ENCODE measurements around the gene TUBGCP6.

TUBGCP6 gene

DNA sequence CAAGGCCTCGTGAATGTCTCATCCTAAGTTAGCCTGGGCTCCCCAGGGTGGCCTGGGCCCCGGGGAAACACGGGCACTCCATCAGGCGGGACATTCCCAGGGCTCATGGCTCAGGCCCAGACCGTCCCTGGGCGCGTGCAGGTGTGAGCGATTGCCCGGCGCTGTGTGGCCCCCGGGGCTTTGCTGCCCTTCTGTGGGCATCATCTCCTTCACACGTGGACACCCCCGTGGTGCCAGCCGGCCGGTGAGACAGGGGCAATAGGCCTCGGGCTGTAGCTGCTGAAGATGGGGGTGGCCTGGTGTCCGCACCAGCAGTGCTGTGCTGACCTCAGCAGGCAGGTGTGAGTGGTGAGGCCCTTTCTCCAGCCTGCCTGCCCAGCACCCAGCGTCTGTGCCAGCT lies 48.6 kb downstream of the TUBGCP6 start:
- Histone ChIP-seq H3K4me3 (ENCODE audit: low read depth, low read length) (no peak overlapping the region), H3K9me3 (ENCODE audit: control insufficient read depth, insufficient read depth, low read length) (no peaks in the 10 kb centered on the region), H3K36me3 (ENCODE audit: control insufficient read depth, insufficient read depth, low read length) (peaks cover 48% of the 10 kb centered on the region), H3K9ac (ENCODE audit: low read depth, low read length) (no peak overlapping the region), H3K27me3 (ENCODE audit: control insufficient read depth, insufficient read depth, low read length) (no peaks in the 10 kb centered on the region), H3K4me1 (ENCODE audit: control insufficient read depth, insufficient read depth, low read length) (0 out of 2 replicates have a peak, but pooled peaks cover 6% of the 10 kb centered on the region), H3K27ac (ENCODE audit: low read depth, low read length) (no peak overlapping the region)

DNA sequence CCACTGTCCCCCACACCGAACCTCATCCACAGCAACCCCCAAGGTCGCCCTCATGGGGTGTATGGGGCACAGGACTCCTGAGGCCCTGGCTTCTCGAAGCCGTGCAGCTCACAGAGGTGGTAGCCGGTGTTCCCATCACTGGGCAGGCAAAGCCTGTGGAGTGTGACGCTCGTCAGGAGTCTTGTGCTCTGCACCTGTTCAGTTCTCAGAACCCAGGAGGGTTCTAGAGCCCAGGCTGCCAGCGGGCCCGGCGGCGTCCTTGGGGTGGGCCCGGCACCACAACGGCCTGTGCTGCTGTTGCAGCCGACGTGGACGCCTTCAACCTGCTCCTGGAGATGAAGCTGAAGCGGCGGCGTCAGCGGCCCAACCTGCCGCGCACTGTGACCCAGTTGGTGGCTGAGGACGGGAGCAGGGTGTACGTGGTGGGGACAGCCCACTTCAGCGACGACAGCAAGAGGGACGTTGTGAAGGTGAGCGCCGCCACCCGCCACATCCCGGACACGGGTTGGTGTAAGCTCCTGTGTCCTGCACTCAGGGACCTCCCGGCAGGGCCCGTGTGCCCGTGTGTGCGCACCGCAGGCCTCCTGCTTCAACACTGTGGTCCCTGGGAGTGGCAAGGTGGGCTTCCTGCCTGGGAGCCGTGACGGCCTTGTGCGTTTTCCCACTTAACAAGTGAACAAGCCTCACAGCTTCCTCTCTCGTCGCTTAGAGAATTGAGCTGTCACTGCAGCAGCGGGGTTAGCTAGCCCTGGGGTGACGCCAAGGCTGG lies 50.6 kb downstream of the TUBGCP6 start:
- H3K9ac ChIP-seq (ENCODE audit: low read depth, low read length): no peak overlapping the region
- peaks cover 50% of the 10 kb centered on the region for H3K36me3 ChIP-seq (ENCODE audit: control insufficient read depth, insufficient read depth, low read length)
- peaks cover 5% of the 10 kb centered on the region; the same call in 1 of the 2 replicates for H3K4me1 ChIP-seq (ENCODE audit: control insufficient read depth, insufficient read depth, low read length)
- H3K27me3 ChIP-seq (ENCODE audit: control insufficient read depth, insufficient read depth, low read length): no peaks in the 10 kb centered on the region
- H3K9me3 ChIP-seq (ENCODE audit: control insufficient read depth, insufficient read depth, low read length): no peaks in the 10 kb centered on the region
- H3K27ac ChIP-seq (ENCODE audit: low read depth, low read length): no peak overlapping the region
- H3K4me3 ChIP-seq (ENCODE audit: low read depth, low read length): no peak overlapping the region

DNA sequence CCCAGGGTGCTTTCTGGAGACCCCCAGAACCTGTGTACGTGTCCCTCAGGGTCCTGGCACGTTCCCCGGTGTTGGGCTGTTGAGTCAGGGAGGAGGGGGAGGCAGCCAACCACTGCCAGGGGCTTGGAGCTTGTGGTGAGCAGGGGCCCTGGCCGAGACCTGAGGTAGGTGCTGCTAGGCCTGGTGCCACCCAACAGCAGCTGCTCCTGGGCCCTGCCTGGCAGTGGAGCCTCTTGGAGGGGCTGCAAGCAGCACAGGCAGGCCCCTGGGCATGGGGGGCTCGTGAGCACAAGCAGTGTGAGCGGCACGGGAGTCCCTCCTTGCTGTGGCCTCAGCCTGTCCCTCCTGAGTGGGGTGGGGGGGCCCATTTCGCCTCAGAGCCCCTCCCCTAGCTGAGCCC lies 51.2 kb downstream of the TUBGCP6 start:
- no peak overlapping the region for H3K4me3 ChIP-seq (ENCODE audit: low read depth, low read length)
- peaks cover 50% of the 10 kb centered on the region for H3K36me3 ChIP-seq (ENCODE audit: control insufficient read depth, insufficient read depth, low read length)
- no peak overlapping the region for H3K27ac ChIP-seq (ENCODE audit: low read depth, low read length)
- no peaks in the 10 kb centered on the region for H3K9me3 ChIP-seq (ENCODE audit: control insufficient read depth, insufficient read depth, low read length)
- no peak overlapping the region for H3K9ac ChIP-seq (ENCODE audit: low read depth, low read length)
- H3K27me3 ChIP-seq (ENCODE audit: control insufficient read depth, insufficient read depth, low read length): no peaks in the 10 kb centered on the region
- peaks cover 5% of the 10 kb centered on the region; the same call in 1 of the 2 replicates for H3K4me1 ChIP-seq (ENCODE audit: control insufficient read depth, insufficient read depth, low read length)

DNA sequence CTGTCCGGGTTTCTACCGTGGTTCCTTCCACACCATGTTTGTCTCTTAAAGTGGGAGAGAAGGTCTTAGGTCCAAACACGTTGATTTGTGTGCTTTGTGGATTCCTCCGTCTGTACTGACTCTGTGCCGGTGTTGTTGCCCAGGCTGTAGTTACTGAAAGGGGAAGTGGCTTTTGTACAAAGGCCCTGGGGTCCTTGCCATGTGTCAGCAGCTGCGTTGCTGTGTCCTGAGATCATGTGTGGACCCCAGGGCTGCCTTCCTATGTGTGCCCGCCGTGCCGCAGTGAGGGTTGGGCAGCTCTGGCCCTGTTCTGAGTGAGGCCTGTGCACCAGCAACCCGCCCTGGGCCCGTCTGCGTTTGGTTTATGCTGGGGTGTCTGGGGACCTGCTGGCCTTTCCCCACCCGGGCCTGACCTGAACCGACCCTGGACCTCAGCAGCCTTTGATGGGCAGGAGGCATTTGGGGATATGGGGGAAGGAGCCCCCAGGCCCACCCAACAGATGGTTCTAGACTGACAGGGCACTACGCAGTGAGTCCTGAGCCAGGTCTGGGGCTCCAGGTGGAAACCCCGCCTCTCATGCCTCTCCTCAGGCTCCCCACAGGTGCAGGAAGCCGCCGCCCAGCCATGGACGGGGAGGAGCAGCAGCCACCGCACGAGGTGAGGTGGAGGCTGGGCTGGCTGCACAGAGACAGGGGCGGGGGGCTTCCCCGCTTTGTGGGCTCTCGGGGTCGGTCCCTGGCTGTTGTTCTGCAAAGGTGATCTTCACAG lies 52.2 kb downstream of the TUBGCP6 start:
- Histone ChIP-seq H3K36me3 (ENCODE audit: control insufficient read depth, insufficient read depth, low read length) (peaks cover 46% of the 10 kb centered on the region), H3K4me3 (ENCODE audit: low read depth, low read length) (no peak overlapping the region), H3K4me1 (ENCODE audit: control insufficient read depth, insufficient read depth, low read length) (peaks cover 5% of the 10 kb centered on the region; the same call in 1 of the 2 replicates), H3K27me3 (ENCODE audit: control insufficient read depth, insufficient read depth, low read length) (no peaks in the 10 kb centered on the region), H3K27ac (ENCODE audit: low read depth, low read length) (no peak overlapping the region), H3K9me3 (ENCODE audit: control insufficient read depth, insufficient read depth, low read length) (no peaks in the 10 kb centered on the region), H3K9ac (ENCODE audit: low read depth, low read length) (no peak overlapping the region)

DNA sequence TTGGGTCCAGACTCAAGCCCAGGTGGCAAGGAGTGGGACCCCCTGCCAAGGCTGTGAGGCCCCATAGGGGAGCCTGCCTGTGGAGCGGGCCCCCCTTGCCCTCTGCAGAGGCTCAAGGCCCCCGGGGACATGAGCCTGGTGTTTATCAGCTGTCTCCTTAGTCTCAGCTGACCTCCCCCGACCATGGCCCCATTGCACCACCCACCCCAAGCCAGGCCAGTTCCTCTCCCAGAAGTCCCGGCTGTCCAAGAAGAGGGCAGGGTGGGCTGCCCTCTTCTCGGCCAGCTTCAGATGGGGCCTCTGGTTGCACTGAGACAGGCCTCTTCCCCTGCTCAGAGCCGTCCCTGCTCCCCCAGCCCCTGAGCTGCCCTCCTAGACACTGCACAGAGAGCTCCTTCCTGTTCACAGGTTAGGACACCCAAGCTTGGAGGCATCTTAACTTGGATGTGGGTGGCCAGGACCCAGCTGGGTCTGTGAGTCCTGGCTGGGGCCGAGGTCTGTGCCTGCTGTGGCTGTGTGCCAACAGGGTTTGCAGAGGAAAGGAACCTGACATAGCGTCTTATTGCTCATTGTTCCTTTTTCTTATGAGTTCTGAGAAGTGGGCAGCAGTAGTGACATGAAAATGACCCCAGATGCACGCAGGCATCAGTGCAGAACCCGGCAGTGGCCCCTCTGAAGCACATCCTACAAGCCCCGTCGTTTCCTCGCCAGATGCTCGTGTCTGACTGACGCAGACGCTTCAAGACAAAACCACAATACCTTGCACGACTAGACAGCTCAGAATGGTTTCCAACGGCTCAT lies 53.7 kb downstream of the TUBGCP6 start:
- Histone ChIP-seq H3K36me3 (ENCODE audit: control insufficient read depth, insufficient read depth, low read length) (peaks cover 34% of the 10 kb centered on the region), H3K4me3 (ENCODE audit: low read depth, low read length) (peak overlapping the region; percentile 8; the same call in 1 of the 2 replicates), H3K27me3 (ENCODE audit: control insufficient read depth, insufficient read depth, low read length) (no peaks in the 10 kb centered on the region), H3K9me3 (ENCODE audit: control insufficient read depth, insufficient read depth, low read length) (no peaks in the 10 kb centered on the region), H3K9ac (ENCODE audit: low read depth, low read length) (0 out of 2 replicates have a peak overlapping the region, but pooled peaks have one; percentile 19), H3K4me1 (ENCODE audit: control insufficient read depth, insufficient read depth, low read length) (peaks cover 7% of the 10 kb centered on the region; the same call in 1 of the 2 replicates), H3K27ac (ENCODE audit: low read depth, low read length) (no peak overlapping the region)

DNA sequence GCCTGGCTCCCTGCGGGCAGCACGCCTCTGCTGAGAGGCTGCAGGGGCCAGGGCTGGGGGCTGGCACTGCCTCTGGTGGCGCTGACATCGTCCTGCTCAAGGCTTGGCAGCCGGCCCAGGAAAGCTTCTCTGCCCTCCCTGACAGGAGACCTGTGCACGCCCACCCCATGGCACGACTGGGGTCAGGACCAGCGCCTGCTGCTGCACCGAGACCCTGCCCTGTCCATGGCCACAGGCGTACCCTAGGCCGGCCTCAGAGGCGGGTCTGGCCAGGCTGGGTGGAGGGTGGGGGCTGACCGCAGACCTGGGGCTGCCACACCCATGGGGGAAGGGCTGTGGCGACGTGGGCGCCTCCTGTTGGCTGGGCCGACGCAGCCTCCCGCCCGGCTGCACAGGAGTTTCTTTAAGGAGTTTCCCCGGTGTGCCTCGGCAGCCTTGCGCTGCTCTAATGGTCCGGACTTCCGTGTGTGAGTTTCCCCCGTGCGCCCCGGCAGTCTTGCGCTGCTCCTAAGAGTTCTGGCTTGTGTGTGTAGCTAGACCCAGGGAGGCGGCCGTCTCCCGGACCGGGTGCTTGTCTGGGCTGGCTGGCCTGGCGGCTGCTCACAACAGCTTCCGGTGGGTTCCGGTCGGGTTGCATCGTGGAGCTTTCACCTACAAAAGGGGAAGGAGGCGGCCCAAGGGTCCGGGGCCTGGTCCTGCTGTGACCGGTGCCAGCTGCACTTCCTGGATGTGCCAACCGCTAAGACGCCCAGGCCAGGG lies 54.5 kb downstream of the TUBGCP6 start:
- H3K36me3 ChIP-seq (ENCODE audit: control insufficient read depth, insufficient read depth, low read length): peaks cover 29% of the 10 kb centered on the region
- H3K9me3 ChIP-seq (ENCODE audit: control insufficient read depth, insufficient read depth, low read length): no peaks in the 10 kb centered on the region
- H3K4me1 ChIP-seq (ENCODE audit: control insufficient read depth, insufficient read depth, low read length): peaks cover 7% of the 10 kb centered on the region; the same call in 1 of the 2 replicates
- H3K4me3 ChIP-seq (ENCODE audit: low read depth, low read length): peak overlapping the region; percentile 8; the same call in 1 of the 2 replicates
- H3K9ac ChIP-seq (ENCODE audit: low read depth, low read length): peak overlapping the region; percentile 19; the same call in 1 of the 2 replicates
- H3K27me3 ChIP-seq (ENCODE audit: control insufficient read depth, insufficient read depth, low read length): peaks cover under 1% of the 10 kb centered on the region; the same call in 1 of the 2 replicates
- H3K27ac ChIP-seq (ENCODE audit: low read depth, low read length): no peak overlapping the region

DNA sequence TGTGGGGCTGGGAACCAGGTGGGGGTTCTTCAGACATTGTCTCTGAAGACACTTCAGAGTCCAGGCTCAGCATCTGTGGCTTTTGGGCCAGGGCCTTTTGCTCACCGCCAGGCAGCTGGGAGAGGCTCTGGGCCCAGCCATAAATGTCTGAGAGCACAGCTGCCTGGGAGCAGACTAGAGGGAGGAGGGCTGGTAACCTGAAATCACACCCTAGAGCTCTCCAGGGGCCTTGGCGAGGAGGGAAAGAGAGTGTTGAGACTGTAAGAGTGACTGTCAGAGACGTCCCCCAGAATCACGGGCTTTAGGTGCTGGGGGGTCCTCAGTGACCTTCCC lies 55.0 kb downstream of the TUBGCP6 start:
- H3K27me3 ChIP-seq (ENCODE audit: control insufficient read depth, insufficient read depth, low read length): peaks cover 6% of the 10 kb centered on the region; the same call in 1 of the 2 replicates
- H3K9ac ChIP-seq (ENCODE audit: low read depth, low read length): no peak overlapping the region
- H3K9me3 ChIP-seq (ENCODE audit: control insufficient read depth, insufficient read depth, low read length): no peaks in the 10 kb centered on the region
- H3K36me3 ChIP-seq (ENCODE audit: control insufficient read depth, insufficient read depth, low read length): peaks cover 25% of the 10 kb centered on the region
- no peak overlapping the region for H3K27ac ChIP-seq (ENCODE audit: low read depth, low read length)
- H3K4me1 ChIP-seq (ENCODE audit: control insufficient read depth, insufficient read depth, low read length): peaks cover 7% of the 10 kb centered on the region; the same call in 1 of the 2 replicates
- H3K4me3 ChIP-seq (ENCODE audit: low read depth, low read length): no peak overlapping the region

DNA sequence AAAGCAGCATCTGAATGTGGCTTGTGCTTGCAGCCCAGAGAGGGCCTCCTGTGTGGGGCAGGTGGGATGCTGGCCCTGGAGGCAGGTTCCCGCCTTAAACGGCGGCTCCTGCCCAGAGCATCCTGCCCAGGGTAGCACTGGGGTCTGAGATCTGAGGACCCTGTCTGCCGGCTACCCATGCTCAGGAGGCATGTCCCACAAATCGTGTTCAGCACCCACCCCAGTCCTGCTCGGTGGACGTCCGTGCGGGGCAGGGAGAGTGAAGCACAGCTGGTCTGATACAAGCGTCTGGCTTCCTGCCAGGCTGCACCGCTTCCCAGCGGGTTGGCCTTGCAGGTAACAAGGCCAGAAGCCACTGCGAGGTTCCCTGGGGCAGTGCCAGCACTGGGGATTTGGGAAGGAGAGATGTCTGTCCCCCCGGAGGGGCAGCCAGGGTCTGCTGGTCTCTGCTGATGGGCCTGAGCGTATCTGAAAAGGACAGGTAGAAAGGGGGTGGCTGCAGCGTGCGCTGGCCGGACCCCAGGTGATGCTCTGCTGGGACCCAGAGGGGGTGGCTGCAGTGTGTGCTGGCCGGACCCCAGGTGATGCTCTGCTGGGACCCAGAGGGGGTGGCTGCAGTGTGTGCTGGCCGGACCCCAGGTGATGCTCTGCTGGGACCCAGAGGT lies 55.5 kb downstream of the TUBGCP6 start:
- H3K9ac ChIP-seq (ENCODE audit: low read depth, low read length): no peak overlapping the region
- H3K27ac ChIP-seq (ENCODE audit: low read depth, low read length): no peak overlapping the region
- peaks cover 20% of the 10 kb centered on the region for H3K36me3 ChIP-seq (ENCODE audit: control insufficient read depth, insufficient read depth, low read length)
- no peaks in the 10 kb centered on the region for H3K9me3 ChIP-seq (ENCODE audit: control insufficient read depth, insufficient read depth, low read length)
- H3K4me3 ChIP-seq (ENCODE audit: low read depth, low read length): no peak overlapping the region
- H3K27me3 ChIP-seq (ENCODE audit: control insufficient read depth, insufficient read depth, low read length): peaks cover 6% of the 10 kb centered on the region; the same call in 1 of the 2 replicates
- H3K4me1 ChIP-seq (ENCODE audit: control insufficient read depth, insufficient read depth, low read length): peaks cover 11% of the 10 kb centered on the region; the same call in 1 of the 2 replicates

DNA sequence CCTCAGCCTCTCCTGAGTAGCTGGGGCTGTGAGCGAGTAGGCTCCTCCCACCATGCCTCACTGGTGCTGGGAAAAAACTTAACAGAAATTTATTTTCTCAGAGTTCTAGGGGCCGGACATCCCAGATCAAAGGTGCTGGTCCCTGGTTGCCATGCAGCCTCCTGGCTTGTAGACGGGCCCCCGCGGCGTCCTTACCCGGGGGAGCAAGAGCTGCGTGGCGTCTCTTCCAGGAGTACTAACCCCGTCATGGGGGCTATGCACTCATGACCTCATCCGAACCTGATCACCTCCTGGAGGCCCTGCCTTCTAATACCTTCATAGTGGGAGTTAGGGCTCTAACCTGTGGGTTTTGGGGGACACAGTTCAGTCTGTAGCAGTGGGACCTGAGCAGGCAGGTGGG lies 56.5 kb downstream of the TUBGCP6 start:
- Histone ChIP-seq H3K27ac (ENCODE audit: low read depth, low read length) (no peak overlapping the region), H3K27me3 (ENCODE audit: control insufficient read depth, insufficient read depth, low read length) (peaks cover 6% of the 10 kb centered on the region; the same call in 1 of the 2 replicates), H3K4me3 (ENCODE audit: low read depth, low read length) (no peak overlapping the region), H3K4me1 (ENCODE audit: control insufficient read depth, insufficient read depth, low read length) (peaks cover 17% of the 10 kb centered on the region; the same call in 1 of the 2 replicates), H3K9me3 (ENCODE audit: control insufficient read depth, insufficient read depth, low read length) (no peaks in the 10 kb centered on the region), H3K9ac (ENCODE audit: low read depth, low read length) (no peak overlapping the region), H3K36me3 (ENCODE audit: control insufficient read depth, insufficient read depth, low read length) (peaks cover 10% of the 10 kb centered on the region; the same call in 1 of the 2 replicates)
